Endothelial cell of umbilical vein (primary cell): Measurements from ENCODE around the gene CEP83. TPM values are rescaled to one million over a fixed set of nuclear protein-coding genes. Genes with fewer than 3 reads are reported as not detected.

Experiments
- BruUV-seq: library from RNA; stranded (reverse); fragments of 400-500 nt; replicated peaks from 2 replicates; lab custom pipeline; 2021; lab: Mats Ljungman, UMichigan
- CTCF ChIA-PET: fragments of 300-600, 350-600 bp; sonication (Branson Sonifier 250); formaldehyde crosslinking; loops from one replicate; lab custom pipeline; 2021; ENCODE audit warnings: antibody characterized with exemption, inconsistent platforms; lab: Charles Lee
- POLR2A ChIA-PET: fragments of 300-600, 350-600 bp; sonication (Branson Sonifier 250); formaldehyde crosslinking; loops from one replicate; lab custom pipeline; 2021; ENCODE audit warnings: antibody characterized with exemption, inconsistent platforms; lab: Charles Lee
- DNase-seq: peaks from one replicate; pipeline ENCODE4 v3.0.0-alpha.2; 2011; ENCODE audit warnings: low read depth, low spot score
- FAIRE-seq: peaks from 2 replicates; lab custom pipeline; 2011; peaks lifted over from hg19 to GRCh38; lab: Jason Lieb, UNC
- H2AFZ ChIP-seq: 2 replicates; pipeline ENCODE4 v1.6.0; 2012; ENCODE audit warnings: low read depth, low read length, control low read depth, inconsistent platforms
- H3K27ac ChIP-seq: 2 replicates; pipeline ENCODE4 v1.5.1; 2011; ENCODE audit warnings: low read depth, mild to moderate bottlenecking, control low read depth, low read length, moderate library complexity; ENCODE audit not compliant: insufficient read depth
- H3K27me3 ChIP-seq, 2 experiments: 2 replicates each; pipeline versions ENCODE4 v1.6.0 to v1.6.1; 2011; ENCODE audit warnings: low read length in 2 of 2, mixed read lengths in 1 of 2; ENCODE audit not compliant: control insufficient read depth in 2 of 2, insufficient read depth in 2 of 2
- H3K36me3 ChIP-seq, 2 experiments: 2 replicates in 1 of 2; 3 replicates in 1 of 2; pipeline ENCODE4 v1.5.1; 2011; ENCODE audit warnings: low read length in 2 of 2, mild to moderate bottlenecking in 1 of 2, moderate library complexity in 1 of 2; ENCODE audit not compliant: control insufficient read depth in 2 of 2, insufficient read depth in 2 of 2; ENCODE audit errors: extremely low read depth in 1 of 2
- H3K4me1 ChIP-seq: 3 replicates; pipeline ENCODE4 v1.5.1; 2011; ENCODE audit warnings: mild to moderate bottlenecking, low read length; ENCODE audit not compliant: control insufficient read depth, insufficient read depth; ENCODE audit errors: extremely low read depth
- H3K4me2 ChIP-seq: 2 replicates; pipeline ENCODE4 v1.6.1; 2011; ENCODE audit warnings: low read length, control low read depth, mixed read lengths; ENCODE audit not compliant: insufficient read depth
- H3K4me3 ChIP-seq, 3 experiments: fragments of 200-600 bp in 1 of 3; sonication (generic), shearing (Covaris generic) in 1 of 3; replicated peaks in 1 of 3; 2 replicates each; pipeline ENCODE4 v1.5.1; 2011 to 2016; ENCODE audit warnings: control low read depth in 3 of 3, low read length in 3 of 3, mild to moderate bottlenecking in 2 of 3, inconsistent platforms in 1 of 3, low read depth in 1 of 3, moderate library complexity in 1 of 3; ENCODE audit not compliant: insufficient read depth in 1 of 3
- H3K79me2 ChIP-seq: 2 replicates; pipeline ENCODE4 v1.6.0; 2012; ENCODE audit warnings: low read length, inconsistent platforms; ENCODE audit not compliant: control insufficient read depth, insufficient read depth
- H3K9ac ChIP-seq: replicated peaks from 2 replicates; pipeline ENCODE3; 2011; ENCODE audit warnings: low read length, control low read depth; ENCODE audit not compliant: insufficient read depth; ENCODE audit errors: extremely low read depth
- H3K9me1 ChIP-seq: replicated peaks from 3 replicates; pipeline ENCODE4 v1.6.0; 2011; ENCODE audit warnings: mild to moderate bottlenecking, low read length; ENCODE audit not compliant: control insufficient read depth, insufficient read depth; ENCODE audit errors: extremely low read depth
- H3K9me3 ChIP-seq: replicated peaks from 2 replicates; pipeline ENCODE4 v1.5.1; 2012; ENCODE audit warnings: low read length, inconsistent platforms; ENCODE audit not compliant: control insufficient read depth, insufficient read depth
- H4K20me1 ChIP-seq: replicated peaks from 2 replicates; pipeline ENCODE3; 2011; ENCODE audit warnings: mild to moderate bottlenecking, low read length; ENCODE audit not compliant: control insufficient read depth, insufficient read depth; ENCODE audit errors: extremely low read depth
- EZH2 ChIP-seq: IDR thresholded peaks from 2 replicates; pipeline ENCODE4 v1.6.1; 2012; ENCODE audit warnings: borderline replicate concordance, low read depth, mild to moderate bottlenecking, moderate library complexity, low read length, inconsistent platforms; ENCODE audit not compliant: severe bottlenecking
- JUN ChIP-seq: IDR thresholded peaks from 2 replicates; pipeline ENCODE4 v1.6.1; 2011; ENCODE audit warnings: borderline replicate concordance, low read depth; ENCODE audit not compliant: insufficient read length, insufficient read depth
- MYC ChIP-seq: IDR thresholded peaks from one replicate; pipeline ENCODE4 v1.6.1; 2011; ENCODE audit warnings: mild to moderate bottlenecking, low read depth, low read length
- POLR2A ChIP-seq: IDR thresholded peaks from 2 replicates; pipeline ENCODE4 v1.6.1; 2012; ENCODE audit warnings: low read depth, mild to moderate bottlenecking, control low read depth, low read length
- POLR2AphosphoS5 ChIP-seq: IDR thresholded peaks from 2 replicates; pipeline ENCODE4 v1.6.1; 2012; ENCODE audit warnings: low read depth, mild to moderate bottlenecking, control low read depth, low read length, moderate library complexity; ENCODE audit not compliant: insufficient read depth
- dilution Hi-C: fragments of 300-500 bp; cut with MboI; formaldehyde crosslinking; loops from one replicate; pipeline ENCODE4 v1.15.0; 2019; ENCODE audit warnings: low sequenced_read_pairs; ENCODE audit not compliant: extremely low pct_ligation_motif_present
- intact Hi-C: fragments of 100-400 bp; cut with micrococcal nuclease; formaldehyde crosslinking; loops from one replicate; pipeline ENCODE4 v1.10.0; 2022
- polyA plus RNA-seq, 4 experiments: library from polyadenylated mRNA; depleted of rRNA in 3 of 4; stranded (reverse) in 3 of 4; unstranded in 1 of 4; fragments of >200 nt; gene quantifications; 2 replicates each; pipeline versions ENCODE4 v1.2.1 to v1.2.3, GENCODE V29; 2011 to 2012; ENCODE audit warnings: missing spikeins in 1 of 4
- total RNA-seq: library from RNA; stranded (reverse); gene quantifications from 2 replicates; pipeline ENCODE4 v1.2.3, GENCODE V29; 2021
- TF ChIP-seq, protein P1 (sequence below), 2 donors: IDR thresholded peaks; 1 replicate in 1 of 2; 2 replicates in 1 of 2; pipeline ENCODE4 v1.5.1; 2011; ENCODE audit warnings: low read length in 2 of 2, mild to moderate bottlenecking in 2 of 2, moderate library complexity in 2 of 2, control low read depth in 1 of 2, inconsistent platforms in 1 of 2, low read depth in 1 of 2; ENCODE audit not compliant: insufficient read depth in 1 of 2; ENCODE audit errors: extremely low read depth in 1 of 2

Gene CEP83
- total and polyA plus RNA-seq, 2 donors (not counting 3 experiments of a cell fraction or from before 2014, with no cell fraction given), result 2.9 to 15.3 TPM

DNA sequence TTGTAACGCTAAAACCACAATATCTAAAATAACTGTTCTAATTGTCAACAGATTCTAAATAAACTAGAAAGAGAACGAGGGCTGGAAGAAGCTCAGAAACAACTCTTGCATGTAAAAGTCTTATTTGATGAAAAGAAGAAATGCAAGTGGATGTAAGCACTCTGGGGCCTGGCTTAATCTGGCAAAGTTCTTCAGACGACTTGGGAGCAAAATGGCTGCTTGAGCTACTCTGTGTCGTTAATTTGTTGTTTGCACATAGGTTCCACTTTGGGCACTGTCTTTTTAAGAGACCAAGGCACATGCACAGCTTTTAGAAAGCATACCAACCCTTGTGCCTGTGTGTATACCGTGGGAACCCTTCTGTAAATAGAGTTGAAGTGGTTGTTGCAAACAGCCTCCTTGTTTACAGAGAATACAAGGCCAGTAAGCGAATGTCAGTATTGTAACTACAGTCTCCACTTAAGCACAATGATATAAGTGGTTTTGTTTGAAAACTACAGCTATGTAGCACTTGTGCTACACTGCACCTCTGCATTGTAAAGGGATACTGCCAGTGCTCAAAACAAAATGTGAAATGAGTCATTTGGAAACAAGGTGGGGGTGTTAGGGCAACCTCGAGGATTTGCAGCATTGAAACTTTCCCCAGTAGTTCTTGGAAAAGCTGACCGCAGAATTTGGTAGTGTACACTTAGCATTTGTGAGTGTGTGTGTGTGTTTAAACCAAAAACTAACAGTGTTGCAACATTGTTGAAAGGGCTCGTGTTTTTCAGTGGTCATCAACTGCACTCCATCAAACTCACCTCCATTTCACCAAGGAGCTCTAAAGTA is 154.3 kb downstream of the CEP83 start:
- dilution Hi-C loops (no loop called here), intact Hi-C loops (no loop called here)
- H3K79me2 ChIP-seq, result no peaks in the 10 kb centered on the region
- peaks cover 4% of the 10 kb centered on the region for H3K9me1 ChIP-seq
- H3K9me3 ChIP-seq, result no peaks in the 10 kb centered on the region
- H3K27me3 ChIP-seq, result no peaks in the 10 kb centered on the region
- ChIA-PET POLR2A (no interaction called here), CTCF (interaction anchor here (1.2 kb wide), 1 partner anchor 15 kb away, joined by 3 read pairs; no protein-coding TSS in a partner anchor)
- no TSS peak for BruUV-seq
- H4K20me1 ChIP-seq, result peaks cover 5% of the 10 kb centered on the region
- DNase-seq, result no peak
- no peaks in the 10 kb centered on the region for H3K36me3 ChIP-seq
- no peak overlapping the region for H3K4me3 ChIP-seq
- no peak overlapping the region for H3K9ac ChIP-seq
- TF ChIP-seq POLR2A, result no peak
- TF ChIP-seq, protein P1, sequence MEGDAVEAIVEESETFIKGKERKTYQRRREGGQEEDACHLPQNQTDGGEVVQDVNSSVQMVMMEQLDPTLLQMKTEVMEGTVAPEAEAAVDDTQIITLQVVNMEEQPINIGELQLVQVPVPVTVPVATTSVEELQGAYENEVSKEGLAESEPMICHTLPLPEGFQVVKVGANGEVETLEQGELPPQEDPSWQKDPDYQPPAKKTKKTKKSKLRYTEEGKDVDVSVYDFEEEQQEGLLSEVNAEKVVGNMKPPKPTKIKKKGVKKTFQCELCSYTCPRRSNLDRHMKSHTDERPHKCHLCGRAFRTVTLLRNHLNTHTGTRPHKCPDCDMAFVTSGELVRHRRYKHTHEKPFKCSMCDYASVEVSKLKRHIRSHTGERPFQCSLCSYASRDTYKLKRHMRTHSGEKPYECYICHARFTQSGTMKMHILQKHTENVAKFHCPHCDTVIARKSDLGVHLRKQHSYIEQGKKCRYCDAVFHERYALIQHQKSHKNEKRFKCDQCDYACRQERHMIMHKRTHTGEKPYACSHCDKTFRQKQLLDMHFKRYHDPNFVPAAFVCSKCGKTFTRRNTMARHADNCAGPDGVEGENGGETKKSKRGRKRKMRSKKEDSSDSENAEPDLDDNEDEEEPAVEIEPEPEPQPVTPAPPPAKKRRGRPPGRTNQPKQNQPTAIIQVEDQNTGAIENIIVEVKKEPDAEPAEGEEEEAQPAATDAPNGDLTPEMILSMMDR (IDR thresholded peaks at IDR 0.05; ENCODE audit: extremely low read depth in 1 of 2, insufficient read depth in 1 of 2, low read depth in 1 of 2, low read length in 2 of 2), result no peak
- TF ChIP-seq POLR2AphosphoS5, result no peak
- no peak for TF ChIP-seq MYC
- TF ChIP-seq EZH2, result no peak
- no peak for TF ChIP-seq JUN
- no peak overlapping the region for H3K27ac ChIP-seq
- peak; percentile 21 for FAIRE-seq
- no peak overlapping the region for H2AFZ ChIP-seq
- H3K4me1 ChIP-seq, result peaks cover 15% of the 10 kb centered on the region
- H3K4me2 ChIP-seq, result no peak overlapping the region
